Subcutaneous abdominal adipose tissue (tissue), 5 donors: ENCODE results near the gene LYPD5.
A peak's percentile ranks its signal among the peaks of the same experiment; 100 is the strongest.
"Not testable (repeated sequence)": the region's sequence is repeated elsewhere in the genome, so short reads cannot be mapped to it uniquely, and the experiment has no call there.

ENCODE experiments used
- H3K27ac ChIP-seq: one replicate; pipeline ENCODE4 v1.7.0; 2013; ENCODE audit warnings: low read depth, mild to moderate bottlenecking, inconsistent platforms, low read length, moderate library complexity
- H3K27me3 ChIP-seq, 5 donors: one replicate each; pipeline ENCODE4 v1.7.0; 2013; ENCODE audit warnings: low read length in 5 of 5, inconsistent platforms in 1 of 5; ENCODE audit not compliant: control insufficient read depth in 5 of 5, insufficient read depth in 4 of 5
- H3K36me3 ChIP-seq, 5 donors: one replicate each; pipeline ENCODE4 v1.7.0; 2013; ENCODE audit warnings: low read length in 5 of 5; ENCODE audit not compliant: control insufficient read depth in 5 of 5, insufficient read depth in 5 of 5
- H3K4me1 ChIP-seq, 5 donors: one replicate each; pipeline ENCODE4 v1.7.0; 2013; ENCODE audit warnings: low read length in 5 of 5, mild to moderate bottlenecking in 3 of 5, moderate library complexity in 1 of 5; ENCODE audit not compliant: control insufficient read depth in 5 of 5, insufficient read depth in 5 of 5
- H3K4me3 ChIP-seq, 5 donors: one replicate each; pipeline ENCODE4 v1.7.0; 2013; ENCODE audit warnings: low read length in 5 of 5, low read depth in 1 of 5
- H3K9ac ChIP-seq, 5 donors: one replicate each; pipeline ENCODE4 v1.7.0; 2013; ENCODE audit warnings: low read length in 5 of 5, mild to moderate bottlenecking in 4 of 5, moderate library complexity in 3 of 5
- H3K9me3 ChIP-seq, 5 donors: one replicate each; pipeline ENCODE4 v1.7.0; 2013; ENCODE audit warnings: low read length in 5 of 5; ENCODE audit not compliant: control insufficient read depth in 5 of 5
- donor health status: healthy.
- donor health status: healthy.
- donor health status: healthy.
- donor health status: healthy.
- donor health status: healthy.

Gene LYPD5

GRCh38 chr19:43779820-43780219, 22.4 kb downstream of the LYPD5 start:
- no peaks in the 10 kb centered on the region for H3K9me3 ChIP-seq
- peaks cover 2 to 41% (median 7%) of the 10 kb centered on the region in 5 donors for H3K4me1 ChIP-seq
- peaks cover 8 to 22% (median 17%) of the 10 kb centered on the region in 5 donors for H3K27me3 ChIP-seq
- peak overlapping the region in 1 of 5 donors; percentile 54 for H3K9ac ChIP-seq
- H3K27ac ChIP-seq: peak overlapping the region; percentile 16
- H3K36me3 ChIP-seq: no peaks in the 10 kb centered on the region
- peak overlapping the region in 2 of 5 donors; percentile 11 to 17 for H3K4me3 ChIP-seq

GRCh38 chr19:43779147-43779819, 23.0 kb downstream of the LYPD5 start:
- no peaks in the 10 kb centered on the region for H3K9me3 ChIP-seq
- H3K4me3 ChIP-seq: peak overlapping the region in 2 of 5 donors; percentile 3 to 17
- peak overlapping the region; percentile 16 for H3K27ac ChIP-seq
- peaks cover 1 to 41% (median 11%) of the 10 kb centered on the region in 5 donors for H3K4me1 ChIP-seq
- H3K27me3 ChIP-seq: peaks cover 8 to 23% (median 17%) of the 10 kb centered on the region in 5 donors
- H3K9ac ChIP-seq: peak overlapping the region in 1 of 5 donors; percentile 54
- no peaks in the 10 kb centered on the region for H3K36me3 ChIP-seq

- Histone ChIP-seq H3K27ac (no peak overlapping the region), H3K4me3 (no peak overlapping the region), H3K27me3 (peaks cover 8 to 26% (median 22%) of the 10 kb centered on the region in 5 donors), H3K4me1 (peaks cover 0 to 45% (median 13%) of the 10 kb centered on the region in 5 donors), H3K9ac (no peak overlapping the region), H3K9me3 (no peaks in the 10 kb centered on the region), H3K36me3 (no peaks in the 10 kb centered on the region)
Measured at GRCh38 chr19:43778651-43779050, 23.6 kb downstream of the LYPD5 start.

- Histone ChIP-seq H3K27me3 (peaks cover 8 to 22% (median 18%) of the 10 kb centered on the region in 5 donors), H3K36me3 (no peaks in the 10 kb centered on the region), H3K27ac (peak overlapping the region; percentile 23), H3K9ac (no peak overlapping the region), H3K4me3 (no peak overlapping the region), H3K9me3 (no peaks in the 10 kb centered on the region), H3K4me1 (peaks cover 0 to 45% (median 13%) of the 10 kb centered on the region in 5 donors)
Measured at GRCh38 chr19:43777163-43777695, 25.0 kb downstream of the LYPD5 start.

- Histone ChIP-seq H3K9me3 (no peaks in the 10 kb centered on the region), H3K4me1 (peaks cover 0 to 45% (median 13%) of the 10 kb centered on the region in 5 donors), H3K27ac (no peak overlapping the region), H3K36me3 (no peaks in the 10 kb centered on the region), H3K27me3 (peaks cover 2 to 17% (median 15%) of the 10 kb centered on the region in 5 donors), H3K9ac (no peak overlapping the region), H3K4me3 (no peak overlapping the region)
Measured at GRCh38 chr19:43776286-43776685, 26.0 kb downstream of the LYPD5 start.

- peaks cover 0 to 38% (median 13%) of the 10 kb centered on the region in 5 donors for H3K4me1 ChIP-seq
- H3K27me3 ChIP-seq: peaks cover 0 to 12% (median 9%) of the 10 kb centered on the region in 5 donors
- H3K36me3 ChIP-seq: no peaks in the 10 kb centered on the region
- no peak overlapping the region for H3K27ac ChIP-seq
- no peaks in the 10 kb centered on the region for H3K9me3 ChIP-seq
- H3K9ac ChIP-seq: no peak overlapping the region
- no peak overlapping the region for H3K4me3 ChIP-seq
Measured at GRCh38 chr19:43775299-43775890, 26.9 kb downstream of the LYPD5 start.

GRCh38 chr19:43774940-43775258, 27.3 kb downstream of the LYPD5 start:
- not testable (repeated sequence) for H3K9me3 ChIP-seq, H3K27ac ChIP-seq, H3K9ac ChIP-seq, H3K36me3 ChIP-seq
- H3K27me3 ChIP-seq: peaks cover 0 to 12% (median 9%) of the 10 kb centered on the region in 5 donors
- H3K4me3 ChIP-seq: peak overlapping the region in 1 of 5 donors; percentile 33
- peaks cover 0 to 37% (median 13%) of the 10 kb centered on the region in 5 donors for H3K4me1 ChIP-seq

GRCh38 chr19:43774103-43774939, 27.9 kb downstream of the LYPD5 start:
- peaks cover 0 to 12% (median 9%) of the 10 kb centered on the region in 5 donors for H3K27me3 ChIP-seq
- H3K4me1 ChIP-seq: peaks cover 0 to 33% (median 13%) of the 10 kb centered on the region in 5 donors
- H3K9me3 ChIP-seq: no peaks in the 10 kb centered on the region
- H3K4me3 ChIP-seq: peak overlapping the region in 4 of 5 donors; percentile 18 to 53 (median 30)
- H3K27ac ChIP-seq: no peak overlapping the region
- no peaks in the 10 kb centered on the region for H3K36me3 ChIP-seq
- peak overlapping the region in 1 of 5 donors; percentile 22 for H3K9ac ChIP-seq

GRCh38 chr19:43773725-43774102, 28.5 kb downstream of the LYPD5 start:
- Histone ChIP-seq H3K9ac (no peak overlapping the region), H3K4me3 (no peak overlapping the region), H3K27ac (no peak overlapping the region), H3K36me3 (no peaks in the 10 kb centered on the region), H3K27me3 (peaks cover 0 to 12% (median 9%) of the 10 kb centered on the region in 5 donors), H3K9me3 (no peaks in the 10 kb centered on the region), H3K4me1 (peaks cover 0 to 33% (median 13%) of the 10 kb centered on the region in 5 donors)
